ENCODE data around the gene KEAP1. TPM values are rescaled to one million over a fixed set of nuclear protein-coding genes. Genes with fewer than 3 reads are reported as not detected.

KEAP1 gene
- 36.9 TPM for total RNA-seq

GRCh38 chr19:10503002-10503789, at the start of gene KEAP1:
KEAP1 (minus strand) TSS chr19:10503356; CDS start chr19:10500033, 3,323 bp downstream.

GRCh38 chr19:10543420-10544241, 40.5 kb upstream of the KEAP1 start, which contains the start of gene ATG4D:
ATG4D (plus strand) TSS chr19:10543904; CDS start chr19:10544091, 187 bp downstream.

GRCh38 chr19:10517361-10517759, 14.2 kb upstream of the KEAP1 start, which contains the start of gene S1PR5:
S1PR5 (minus strand) TSS chr19:10517447; CDS start chr19:10515011, 2,436 bp downstream.

Small RNA genes lying within 50 kb of the gene (small RNA-seq; reads per million reads assigned to genes)
- gene MIR1238: not detected
- not detected for gene RNU7-140P

Other genes with a start within 250 kb of the KEAP1 start
- gene ICAM1, start 232.2 kb downstream of the KEAP1 start, total RNA-seq: 1.8 TPM
- gene ICAM4, start 216.4 kb downstream of the KEAP1 start, total RNA-seq: 0.46 TPM
- 2.5 TPM for gene ICAM5, start 213.4 kb downstream of the KEAP1 start, total RNA-seq
- 1.6 TPM for gene ZGLP1, start 193.5 kb downstream of the KEAP1 start, total RNA-seq
- 21.0 TPM for gene FDX2, start 187.3 kb downstream of the KEAP1 start, total RNA-seq
- gene RAVER1, start 169.8 kb downstream of the KEAP1 start, total RNA-seq: 4.8 TPM
- gene ICAM3, start 163.7 kb downstream of the KEAP1 start, total RNA-seq: 1.4 TPM
- gene TYK2, start 122.8 kb downstream of the KEAP1 start, total RNA-seq: 40.6 TPM
- gene CDC37, start 99.8 kb downstream of the KEAP1 start, total RNA-seq: 62.1 TPM
- 9.0 TPM for gene PDE4A, start 82.8 kb downstream of the KEAP1 start, total RNA-seq
- gene S1PR5, start 14.1 kb upstream of the KEAP1 start, total RNA-seq: not detected
- gene ATG4D, start 40.5 kb upstream of the KEAP1 start, total RNA-seq: 15.9 TPM
- gene KRI1, start 62.7 kb upstream of the KEAP1 start, total RNA-seq: 4.4 TPM
- gene CDKN2D, start 65.6 kb upstream of the KEAP1 start, total RNA-seq: 140 TPM
- 2.1 TPM for gene AP1M2, start 84.0 kb upstream of the KEAP1 start, total RNA-seq
- 37.4 TPM for gene SLC44A2, start 122.2 kb upstream of the KEAP1 start, total RNA-seq
- 134 TPM for gene ILF3, start 151.0 kb upstream of the KEAP1 start, total RNA-seq
- gene QTRT1, start 198.1 kb upstream of the KEAP1 start, total RNA-seq: 30.9 TPM
- gene DNM2, start 214.7 kb upstream of the KEAP1 start, total RNA-seq: 50.3 TPM